Measurements from ENCODE around the gene SLC4A8. TPM values are rescaled to one million over a fixed set of nuclear protein-coding genes. Genes with fewer than 3 reads are reported as not detected.

SLC4A8 gene
- total RNA-seq, 1 experiment from 2014 or later, result 26.3 TPM

GRCh38 chr12:51413149-51413548 is 11.5 kb upstream of the SLC4A8 start:
- no peak overlapping the region for H2BK12ac ChIP-seq (ENCODE audit: insufficient read length, low read depth, low read length)
- H3K14ac ChIP-seq (ENCODE audit: insufficient read depth, low read length), result no peak overlapping the region
- no peaks in the 10 kb centered on the region for H3K27me3 ChIP-seq (ENCODE audit: insufficient read depth, low read length)
- no peaks in the 10 kb centered on the region for H3K79me1 ChIP-seq (ENCODE audit: insufficient read depth, low read depth, low read length, poor library complexity, severe bottlenecking)
- no peak overlapping the region for H2BK15ac ChIP-seq (ENCODE audit: low read depth, low read length)
- no peak overlapping the region for H4K8ac ChIP-seq (replicated peaks; ENCODE audit: insufficient read length, low read depth, low read length)
- Mint-ChIP-seq H3K27me3 (ENCODE audit: low read depth) (no peaks in the 10 kb centered on the region), H3K9me3 (no peaks in the 10 kb centered on the region), H3K4me3 (no peak overlapping the region), H3K27ac (no peak overlapping the region; a peak in 1 of 7 replicates), H3K4me1 (peaks cover 5 to 7% of the 10 kb centered on the region in 2 experiments; a peak in 2 of 4 replicates), H3K36me3 (ENCODE audit: insufficient read depth in 1 of 3, low read depth in 3 of 3) (no peaks in the 10 kb centered on the region)
- H3K56ac ChIP-seq (ENCODE audit: insufficient read length, low read depth, low read length), result no peak overlapping the region
- H3T11ph ChIP-seq (ENCODE audit: low read length), result no peak overlapping the region
- no peak overlapping the region for H3K4me2 ChIP-seq (ENCODE audit: insufficient read depth, insufficient read length, low read length)
- TF ChIP-seq CTCF (conservative IDR thresholded peaks at IDR 0.05), result no peak
- H2AK5ac ChIP-seq (ENCODE audit: insufficient read length, low read length), result no peak overlapping the region
- H2BK20ac ChIP-seq (ENCODE audit: low read depth, low read length, poor library complexity, severe bottlenecking), result no peak overlapping the region
- no peak overlapping the region for H3K18ac ChIP-seq (ENCODE audit: insufficient read length, low read depth, low read length)
- H3K4ac ChIP-seq (ENCODE audit: low read depth, low read length), result no peak overlapping the region
- no peak overlapping the region for H3K23ac ChIP-seq (ENCODE audit: insufficient read length, low read depth, low read length)
- no peaks in the 10 kb centered on the region for H3K23me2 ChIP-seq (ENCODE audit: insufficient read length, low read depth, low read length, poor library complexity, severe bottlenecking)
- no peak for DNase-seq
- H3K4me1 ChIP-seq (ENCODE audit: insufficient read depth, low read length), result no peaks in the 10 kb centered on the region
- no peak overlapping the region for H2BK120ac ChIP-seq (ENCODE audit: low read depth, low read length, poor library complexity, severe bottlenecking)
- no peak overlapping the region for H3K9ac ChIP-seq (ENCODE audit: extremely low read depth, insufficient read length, low read length)
- no peak overlapping the region for H3K27ac ChIP-seq (ENCODE audit: insufficient read length, low read depth, low read length)
- H3K9me3 ChIP-seq (ENCODE audit: control insufficient read depth, low read depth, low read length), result no peaks in the 10 kb centered on the region
- H4K20me1 ChIP-seq (ENCODE audit: control insufficient read depth, insufficient read depth, insufficient read length), result no peaks in the 10 kb centered on the region
- H4K91ac ChIP-seq (ENCODE audit: insufficient read length, low read depth, low read length), result no peak overlapping the region
- no peaks in the 10 kb centered on the region for H3K79me2 ChIP-seq (ENCODE audit: insufficient read depth, low read length)
- H2BK5ac ChIP-seq (ENCODE audit: insufficient read length, low read length), result no peak overlapping the region
- H4K5ac ChIP-seq (ENCODE audit: insufficient read length, low read depth, low read length), result no peak overlapping the region
- H2AFZ ChIP-seq (ENCODE audit: low read length), result no peak overlapping the region

All from H9 (cell line).